Activated CD8-positive, alpha-beta memory T cell treated with anti-CD3 and anti-CD28 coated beads for 36 hours (primary cell): ENCODE data around the gene FOXJ1. TPM values are rescaled to one million over a fixed set of nuclear protein-coding genes. Genes with fewer than 3 reads are reported as not detected.
"Not testable (repeated sequence)": the region's sequence is repeated elsewhere in the genome, so short reads cannot be mapped to it uniquely, and the experiment has no call there.

Source experiments
- CTCF ChIA-PET: fragments of 350-600 bp; sonication (Branson Sonifier 250); formaldehyde crosslinking; loops from one replicate; lab custom pipeline; 2021; ENCODE audit warnings: antibody characterized with exemption; lab: Charles Lee
- POLR2A ChIA-PET: fragments of 350-600 bp; sonication (Branson Sonifier 250); formaldehyde crosslinking; loops from one replicate; lab custom pipeline; 2021; ENCODE audit warnings: antibody characterized with exemption; lab: Charles Lee
- total RNA-seq, 2 experiments: library from RNA; stranded (reverse); gene quantifications; one replicate each; pipeline ENCODE4 v1.2.3, GENCODE V29; 2021

FOXJ1 gene
- 1 to 10 TPM in 1 of 2 experiments, under 1 TPM in 1; 0.99 to 1.4 TPM for total RNA-seq

- POLR2A ChIA-PET: interaction anchor here (0.6 to 0.9 kb wide), 4 partner anchors 40 to 359 kb away, joined by 3 to 4 read pairs (median 3); no protein-coding TSS in a partner anchor
Measured at GRCh38 chr17:76141212-76142038, at the start of gene FOXJ1. TSS of gene FOXJ1 (minus strand) at chr17:76141245. CDS start at chr17:76140395, 850 bp downstream.

GRCh38 chr17:76189741-76190140, 48.7 kb upstream of the FOXJ1 start:
- ChIA-PET POLR2A (interaction anchor here (0.9 to 1.2 kb wide), 3 partner anchors 75 to 83 kb away, joined by 3 to 4 read pairs (median 3); no protein-coding TSS in a partner anchor), CTCF (interaction anchor here (0.6 to 1.9 kb wide), 6 partner anchors 10 to 90 kb away, joined by 3 to 5 read pairs (median 3); no protein-coding TSS in a partner anchor)

More at GRCh38 chr17:76141212-76142038, at the start of gene FOXJ1:
- CTCF ChIA-PET: interaction anchor here (0.9 to 4.9 kb wide), 6 partner anchors 11 to 138 kb away, joined by 3 to 19 read pairs (median 4); no protein-coding TSS in a partner anchor

- CTCF ChIA-PET: interaction anchor here (0.7 to 1.9 kb wide), 6 partner anchors 9 to 90 kb away, joined by 3 to 5 read pairs (median 3); no protein-coding TSS in a partner anchor
- POLR2A ChIA-PET: interaction anchor here (0.9 to 1.2 kb wide), 3 partner anchors 75 to 83 kb away, joined by 3 to 4 read pairs (median 3); no protein-coding TSS in a partner anchor
Measured at GRCh38 chr17:76189247-76189646, 48.2 kb upstream of the FOXJ1 start.

- CTCF ChIA-PET: interaction anchor here (0.7 to 1.9 kb wide), 5 partner anchors 50 to 91 kb away, joined by 3 to 9 read pairs (median 4); no protein-coding TSS in a partner anchor
- POLR2A ChIA-PET: interaction anchor here (0.9 kb wide), 1 partner anchor 76 kb away, joined by 4 read pairs; no protein-coding TSS in a partner anchor
Measured at GRCh38 chr17:76188213-76189016, 47.4 kb upstream of the FOXJ1 start.

GRCh38 chr17:76186774-76187173, 45.7 kb upstream of the FOXJ1 start:
- CTCF ChIA-PET: interaction anchor here (1.1 to 1.5 kb wide), 3 partner anchors 52 to 92 kb away, joined by 3 to 9 read pairs (median 4); no protein-coding TSS in a partner anchor
- POLR2A ChIA-PET: not testable (repeated sequence)

GRCh38 chr17:76184290-76184689, 43.2 kb upstream of the FOXJ1 start:
- POLR2A ChIA-PET: interaction anchor here (1.2 kb wide), 1 partner anchor 169 kb away, joined by 3 read pairs; no protein-coding TSS in a partner anchor
- CTCF ChIA-PET: interaction anchor here (0.7 to 7.1 kb wide), 4 partner anchors 63 to 95 kb away, joined by 3 to 60 read pairs (median 7); no protein-coding TSS in a partner anchor

GRCh38 chr17:76182016-76182764, 41.1 kb upstream of the FOXJ1 start:
- CTCF ChIA-PET: interaction anchor here (0.6 to 7.1 kb wide), 22 partner anchors 9 to 286 kb away, joined by 3 to 60 read pairs (median 4); partner anchors contain the start of gene TRIM65
- POLR2A ChIA-PET: interaction anchor here (0.5 to 1.2 kb wide), 5 partner anchors 11 to 85 kb away, joined by 3 read pairs; partner anchors contain the start of gene FOXJ1

GRCh38 chr17:76179496-76180467, 38.7 kb upstream of the FOXJ1 start:
- ChIA-PET POLR2A (interaction anchor here (0.6 to 1.9 kb wide), 11 partner anchors 13 to 221 kb away, joined by 3 to 10 read pairs (median 3); partner anchors contain the start of gene UBALD2), CTCF (interaction anchor here (0.6 to 7.1 kb wide), 23 partner anchors 9 to 444 kb away, joined by 3 to 60 read pairs (median 4); partner anchors contain the start of gene UBALD2)

GRCh38 chr17:76178124-76178523, 37.1 kb upstream of the FOXJ1 start:
- POLR2A ChIA-PET: no interaction called here
- CTCF ChIA-PET: interaction anchor here (1.0 to 7.1 kb wide), 6 partner anchors 9 to 164 kb away, joined by 3 to 60 read pairs (median 4); no protein-coding TSS in a partner anchor

- CTCF ChIA-PET: interaction anchor here (0.6 to 1.5 kb wide), 4 partner anchors 55 to 330 kb away, joined by 3 read pairs; no protein-coding TSS in a partner anchor
- POLR2A ChIA-PET: interaction anchor here (0.5 kb wide), 1 partner anchor 87 kb away, joined by 3 read pairs; no protein-coding TSS in a partner anchor
Measured at GRCh38 chr17:76176701-76177574, 35.9 kb upstream of the FOXJ1 start.

- ChIA-PET CTCF (interaction anchor here (0.7 to 1.3 kb wide), 2 partner anchors 52 to 222 kb away, joined by 3 to 10 read pairs; no protein-coding TSS in a partner anchor), POLR2A (no interaction called here)
Measured at GRCh38 chr17:76174037-76174436, 33.0 kb upstream of the FOXJ1 start.

- CTCF ChIA-PET: interaction anchor here (0.7 to 1.3 kb wide), 3 partner anchors 52 to 494 kb away, joined by 3 to 10 read pairs (median 3); no protein-coding TSS in a partner anchor
- POLR2A ChIA-PET: no interaction called here
Measured at GRCh38 chr17:76173474-76173873, 32.4 kb upstream of the FOXJ1 start.

- ChIA-PET POLR2A (no interaction called here), CTCF (interaction anchor here (1.6 kb wide), 1 partner anchor 10 kb away, joined by 5 read pairs; no protein-coding TSS in a partner anchor)
Measured at GRCh38 chr17:76171706-76172105, 30.7 kb upstream of the FOXJ1 start.

GRCh38 chr17:76170114-76170513, 29.1 kb upstream of the FOXJ1 start:
- POLR2A ChIA-PET: interaction anchor here (0.7 kb wide), 1 partner anchor 101 kb away, joined by 4 read pairs; no protein-coding TSS in a partner anchor
- CTCF ChIA-PET: interaction anchor here (0.7 to 1.4 kb wide), 5 partner anchors 10 to 109 kb away, joined by 3 to 5 read pairs (median 4); no protein-coding TSS in a partner anchor

- ChIA-PET POLR2A (no interaction called here), CTCF (interaction anchor here (1.0 kb wide), 2 partner anchors 23 to 113 kb away, joined by 3 to 4 read pairs; no protein-coding TSS in a partner anchor)
Measured at GRCh38 chr17:76166906-76167305, 25.9 kb upstream of the FOXJ1 start.
